K562 (cell line): ENCODE results near the gene SH3BGR. TPM values are rescaled to one million over a fixed set of nuclear protein-coding genes. Genes with fewer than 3 reads are reported as not detected.

Source experiments
- ATAC-seq: fragments of 200-7000 bp; cut with Tn5 transposase; 3 replicates; pipeline ENCODE4 v1.9.1; 2020; ENCODE audit warnings: moderate library complexity
- BruUV-seq: library from RNA; stranded (reverse); fragments of 400-500 nt; replicated peaks from 2 replicates; lab custom pipeline; 2021; lab: Mats Ljungman, UMichigan
- CTCF ChIA-PET: fragments of 300-600 bp; formaldehyde crosslinking; extraction: SDS; loops from one replicate; lab custom pipeline; 2021; ENCODE audit warnings: low intra/inter-chr PET ratio; lab: Yijun Ruan, JAX
- POLR2A ChIA-PET: fragments of 300-600, 350-650 bp; sonication (Branson Sonifier 250); formaldehyde crosslinking; extraction: SDS; loops from one replicate; lab custom pipeline; 2021; ENCODE audit warnings: antibody characterized with exemption, inconsistent platforms; lab: Yijun Ruan, JAX
- DNase-seq, 4 experiments: peaks; one replicate each; pipeline versions ENCODE4 v3.0.0 to v3.0.0-alpha.2; 2011 to 2018; ENCODE audit warnings: low spot score in 3 of 4, mixed read lengths in 3 of 4; ENCODE audit errors: extremely low read depth in 1 of 4
- FAIRE-seq: peaks from 2 replicates; lab custom pipeline; 2011; peaks lifted over from hg19 to GRCh38; lab: Jason Lieb, UNC
- H2AFZ ChIP-seq: 2 replicates; pipeline ENCODE4 v1.6.0; 2011; ENCODE audit warnings: low read depth, low read length, control low read depth, inconsistent platforms
- H3K27ac ChIP-seq: fragments of 200-600 bp; 3 replicates; pipeline ENCODE4 v1.8.0; 2011; ENCODE audit warnings: low read depth, mild to moderate bottlenecking, control low read depth, inconsistent platforms, low read length, moderate library complexity, mixed read lengths; ENCODE audit errors: extremely low read depth
- H3K27me3 ChIP-seq, 2 experiments: fragments of 300-600 bp in 1 of 2; 2 replicates in 1 of 2; 3 replicates in 1 of 2; pipeline versions ENCODE4 v1.6.0 to v1.8.0; 2011; ENCODE audit warnings: inconsistent platforms in 2 of 2, low read length in 2 of 2, mild to moderate bottlenecking in 1 of 2, mixed read lengths in 1 of 2, moderate library complexity in 1 of 2; ENCODE audit not compliant: control insufficient read depth in 2 of 2, insufficient read depth in 2 of 2
- H3K36me3 ChIP-seq: fragments of 300-600 bp; 3 replicates; pipeline ENCODE4 v1.8.0; 2011; ENCODE audit warnings: mild to moderate bottlenecking, low read length, inconsistent platforms; ENCODE audit not compliant: control insufficient read depth, insufficient read depth
- H3K4me1 ChIP-seq, 2 experiments: fragments of 200-600 bp in 1 of 2; replicated peaks in 1 of 2; 2 replicates in 1 of 2; 3 replicates in 1 of 2; pipeline versions ENCODE4 v1.5.1 to v1.8.0; 2011; ENCODE audit warnings: inconsistent platforms in 2 of 2, low read length in 2 of 2, mild to moderate bottlenecking in 1 of 2, mixed read lengths in 1 of 2, moderate library complexity in 1 of 2; ENCODE audit not compliant: control insufficient read depth in 2 of 2, insufficient read depth in 2 of 2
- H3K4me2 ChIP-seq: 2 replicates; pipeline ENCODE4 v1.6.1; 2011; ENCODE audit warnings: low read length, control low read depth, inconsistent platforms, mixed read lengths; ENCODE audit not compliant: insufficient read depth
- H3K4me3 ChIP-seq: fragments of 200-600 bp; sonication (generic), shearing (Covaris generic); 2 replicates; pipeline ENCODE4 v1.5.1; 2016; ENCODE audit warnings: control low read depth, inconsistent platforms
- H3K79me2 ChIP-seq: fragments of 200-600 bp; 3 replicates; pipeline ENCODE4 v1.8.0; 2011; ENCODE audit warnings: low read length, inconsistent platforms; ENCODE audit not compliant: control insufficient read depth, insufficient read depth
- H3K9ac ChIP-seq, 2 experiments: 2 replicates each; pipeline versions ENCODE4 v1.6.0 to v1.6.1; 2011; ENCODE audit warnings: low read depth in 2 of 2, low read length in 2 of 2, control low read depth in 1 of 2, inconsistent platforms in 1 of 2, mild to moderate bottlenecking in 1 of 2, mixed read lengths in 1 of 2; ENCODE audit not compliant: insufficient read depth in 1 of 2
- H3K9me1 ChIP-seq: one replicate; pipeline ENCODE4 v1.6.0; 2011; ENCODE audit warnings: inconsistent platforms, mild to moderate bottlenecking, low read length, moderate library complexity; ENCODE audit not compliant: control insufficient read depth, insufficient read depth
- H3K9me3 ChIP-seq: replicated peaks from 2 replicates; pipeline ENCODE4 v1.5.1; 2011; ENCODE audit warnings: low read depth, low read length, inconsistent platforms; ENCODE audit not compliant: control insufficient read depth, insufficient read depth
- H4K20me1 ChIP-seq: replicated peaks from 2 replicates; pipeline ENCODE4 v1.6.1; 2011; ENCODE audit warnings: low read length, inconsistent platforms, mixed read lengths; ENCODE audit not compliant: control insufficient read depth, insufficient read depth
- FIP1L1 ChIP-seq: fragments of 200-400 bp; formaldehyde crosslinking; IDR thresholded peaks from 2 replicates; pipeline ENCODE4 v1.6.1; 2018; ENCODE audit warnings: mild to moderate bottlenecking, low read depth, low read length; ENCODE audit not compliant: poor library complexity, severe bottlenecking
- FOXP1 ChIP-seq: sonication (generic); formaldehyde crosslinking; IDR thresholded peaks from 2 replicates; pipeline ENCODE4 v1.8.0; 2022; ENCODE audit warnings: mild to moderate bottlenecking, missing genetic modification reagents
- HMGN3 ChIP-seq: IDR thresholded peaks from 2 replicates; pipeline ENCODE4 v1.6.1; 2011; ENCODE audit warnings: borderline replicate concordance, low read depth, mild to moderate bottlenecking, mixed read lengths, low read length; ENCODE audit not compliant: insufficient read length; ENCODE audit errors: extremely low read depth
- JUN ChIP-seq, 2 experiments: sonication (generic) in 1 of 2; formaldehyde crosslinking in 1 of 2; IDR thresholded peaks; 2 replicates each; pipeline versions ENCODE4 v1.6.1 to v1.8.0; 2012 to 2022; ENCODE audit warnings: borderline replicate concordance in 2 of 2, mild to moderate bottlenecking in 2 of 2, improper control_type of control experiment in 1 of 2, low read depth in 1 of 2, low read length in 1 of 2, missing genetic modification reagents in 1 of 2
- KHSRP ChIP-seq: fragments of 450-650 bp; IDR thresholded peaks from 2 replicates; pipeline ENCODE4 v1.6.1; 2017
- POLR2B ChIP-seq: fragments of 450-650 bp; IDR thresholded peaks from 2 replicates; pipeline ENCODE4 v1.6.1; 2018; ENCODE audit warnings: low read depth; ENCODE audit not compliant: partially characterized antibody
- POU5F1 ChIP-seq: fragments of 150-350 bp; IDR thresholded peaks from 2 replicates; pipeline ENCODE4 v1.6.1; 2014; ENCODE audit warnings: borderline replicate concordance, low read length, low read depth, mild to moderate bottlenecking; ENCODE audit not compliant: partially characterized antibody
- PPARD ChIP-seq: fragments of 250-450 bp; sonication (Bioruptor Pico); IDR thresholded peaks from 2 replicates; pipeline ENCODE4 v1.8.0; 2022; ENCODE audit warnings: inconsistent platforms, mild to moderate bottlenecking, moderate library complexity
- RUNX1 ChIP-seq: sonication (generic); IDR thresholded peaks from 2 replicates; pipeline ENCODE4 v1.6.1; 2016; ENCODE audit warnings: antibody characterized with exemption, low read depth
- TEAD4 ChIP-seq, 2 experiments: sonication (generic) in 1 of 2; formaldehyde crosslinking in 1 of 2; IDR thresholded peaks; 2 replicates each; pipeline versions ENCODE4 v1.6.1 to v1.8.0; 2012 to 2022; ENCODE audit warnings: borderline replicate concordance in 1 of 2, inconsistent platforms in 1 of 2, low read length in 1 of 2, mild to moderate bottlenecking in 1 of 2, missing genetic modification reagents in 1 of 2
- ZNF165 ChIP-seq: fragments of 250-450 bp; sonication (Bioruptor Pico); IDR thresholded peaks from 2 replicates; pipeline ENCODE4 v1.4.0; 2020; ENCODE audit warnings: borderline replicate concordance
- WGBS: fragments of 100-300 bp; shearing (Covaris generic); methylation state at CpG from one replicate; pipeline ENCODE4 v1.1.6; 2016; ENCODE audit warnings: low coverage, mixed read lengths; ENCODE audit not compliant: insufficient coverage; ENCODE audit errors: missing lambda C conversion rate; 5-methylcytosine and 5-hydroxymethylcytosine counted together
- in situ Hi-C: fragments of 300-500 bp; cut with MboI; formaldehyde crosslinking; loops from 4 replicates; pipeline ENCODE4 v1.15.0; 2018; ENCODE audit warnings: inconsistent platforms, mixed read lengths
- intact Hi-C: fragments of 100-400 bp; cut with micrococcal nuclease; formaldehyde crosslinking; loops from 2 replicates; pipeline ENCODE4 v1.14.2; 2022
- polyA plus RNA-seq, 8 experiments: library from polyadenylated mRNA; depleted of rRNA in 4 of 8; stranded (reverse) in 5 of 8; unstranded in 3 of 8; fragments of >200 nt; fragmentation: Nextera tagmentation in 2 of 8; fragmentation: Illumina TruSeq in 1 of 8; extraction: Ambion mirVana in 2 of 8; extraction: Trizol in 1 of 8; gene quantifications; 2 replicates each; pipeline versions ENCODE4 v1.2.1 to v1.2.3, GENCODE V29; 2011 to 2014; ENCODE audit warnings: inconsistent platforms in 1 of 8, missing spikeins in 1 of 8
- total RNA-seq, 7 experiments: library from RNA; depleted of rRNA in 6 of 7; stranded (reverse); fragments of >200 nt in 6 of 7; fragmentation: Illumina TruSeq in 2 of 7; extraction: Trizol in 2 of 7; gene quantifications; 2 replicates each; pipeline versions ENCODE4 v1.2.1 to v1.2.3, GENCODE V29; 2011 to 2021; ENCODE audit warnings: low replicate concordance in 1 of 7
- TF ChIP-seq, protein P1 (sequence below): sonication (generic); formaldehyde crosslinking; IDR thresholded peaks from 2 replicates; pipeline ENCODE4 v1.8.1; 2023; ENCODE audit warnings: mild to moderate bottlenecking, missing genetic modification reagents
- TF ChIP-seq, protein P2 (sequence below): IDR thresholded peaks from 2 replicates; pipeline ENCODE4 v1.6.1; 2016; ENCODE audit warnings: missing genetic modification characterization, missing compliant biosample characterization
- TF ChIP-seq, protein P3 (sequence below): sonication (generic); formaldehyde crosslinking; IDR thresholded peaks from 2 replicates; pipeline ENCODE4 v1.4.0; 2020; ENCODE audit warnings: mild to moderate bottlenecking, missing genetic modification reagents
- TF ChIP-seq, protein P4 (sequence below): fragments of 450-650 bp; formaldehyde crosslinking; IDR thresholded peaks from 2 replicates; pipeline ENCODE4 v1.4.0; 2022; ENCODE audit warnings: mild to moderate bottlenecking, moderate library complexity

Gene SH3BGR
- total and polyA plus RNA-seq, 9 of the 15 experiments (the other 6 are each of a cell fraction or from before 2014, with no cell fraction given), result 6.6 to 42.9 (median 25.6) TPM

DNA sequence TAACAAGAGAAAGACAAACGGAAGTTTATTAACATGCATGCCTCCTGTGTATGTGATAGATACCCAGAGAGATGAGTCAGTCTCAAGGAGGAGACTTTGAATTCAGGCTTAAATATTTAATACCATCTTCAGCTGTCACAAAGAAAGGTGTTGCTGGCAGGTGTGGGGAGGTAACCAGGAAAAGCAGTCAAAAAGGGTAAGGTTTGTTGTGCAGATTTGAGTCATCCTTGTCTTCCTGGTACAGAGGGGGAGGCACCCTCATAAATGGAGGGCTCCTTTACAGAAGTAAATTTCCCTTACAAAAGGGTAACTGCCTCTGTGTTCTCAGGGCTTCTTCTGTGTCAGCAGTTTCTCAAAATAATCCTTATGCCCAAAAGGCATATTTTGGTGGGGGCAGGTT, 85.8 kb downstream of the SH3BGR start:
- Histone ChIP-seq H3K4me2 (no peak overlapping the region), H3K27ac (no peak overlapping the region), H4K20me1 (no peaks in the 10 kb centered on the region), H3K27me3 (no peaks in the 10 kb centered on the region), H2AFZ (no peak overlapping the region), H3K4me3 (no peak overlapping the region), H3K9me1 (no peaks in the 10 kb centered on the region), H3K36me3 (no peaks in the 10 kb centered on the region), H3K79me2 (no peaks in the 10 kb centered on the region), H3K9ac (no peak overlapping the region), H3K9me3 (no peaks in the 10 kb centered on the region), H3K4me1 (no peaks in the 10 kb centered on the region; a peak in 1 of 5 replicates)
- in situ Hi-C loops, result no loop called here
- no peak for ATAC-seq
- no peak for FAIRE-seq
- intact Hi-C loops, result no loop called here
- DNase-seq, result no peak
- WGBS, result 0% methylated on average over 1 of the region's 1 CpG
- no TSS peak for BruUV-seq
- CTCF ChIA-PET, result no interaction called here
- POLR2A ChIA-PET, result no interaction called here
- TF ChIP-seq POU5F1 (no peak), FIP1L1 (no peak), POLR2B (no peak), KHSRP (no peak), TEAD4 (IDR thresholded peaks at IDR 0.05; ENCODE audit: low read length) (no peak), TEAD4 (CRISPR knock-in tag; IDR thresholded peaks at IDR 0.05; ENCODE audit: borderline replicate concordance) (no peak), HMGN3 (no peak), ZNF165 (CRISPR knock-in tag) (no peak), JUN (IDR thresholded peaks at IDR 0.05; ENCODE audit: borderline replicate concordance, low read depth, low read length) (no peak), JUN (CRISPR knock-in tag; IDR thresholded peaks at IDR 0.05; ENCODE audit: borderline replicate concordance) (no peak), RUNX1 (no peak), FOXP1 (CRISPR knock-in tag) (no peak), PPARD (CRISPR knock-in tag) (no peak)
- TF ChIP-seq, protein P1, sequence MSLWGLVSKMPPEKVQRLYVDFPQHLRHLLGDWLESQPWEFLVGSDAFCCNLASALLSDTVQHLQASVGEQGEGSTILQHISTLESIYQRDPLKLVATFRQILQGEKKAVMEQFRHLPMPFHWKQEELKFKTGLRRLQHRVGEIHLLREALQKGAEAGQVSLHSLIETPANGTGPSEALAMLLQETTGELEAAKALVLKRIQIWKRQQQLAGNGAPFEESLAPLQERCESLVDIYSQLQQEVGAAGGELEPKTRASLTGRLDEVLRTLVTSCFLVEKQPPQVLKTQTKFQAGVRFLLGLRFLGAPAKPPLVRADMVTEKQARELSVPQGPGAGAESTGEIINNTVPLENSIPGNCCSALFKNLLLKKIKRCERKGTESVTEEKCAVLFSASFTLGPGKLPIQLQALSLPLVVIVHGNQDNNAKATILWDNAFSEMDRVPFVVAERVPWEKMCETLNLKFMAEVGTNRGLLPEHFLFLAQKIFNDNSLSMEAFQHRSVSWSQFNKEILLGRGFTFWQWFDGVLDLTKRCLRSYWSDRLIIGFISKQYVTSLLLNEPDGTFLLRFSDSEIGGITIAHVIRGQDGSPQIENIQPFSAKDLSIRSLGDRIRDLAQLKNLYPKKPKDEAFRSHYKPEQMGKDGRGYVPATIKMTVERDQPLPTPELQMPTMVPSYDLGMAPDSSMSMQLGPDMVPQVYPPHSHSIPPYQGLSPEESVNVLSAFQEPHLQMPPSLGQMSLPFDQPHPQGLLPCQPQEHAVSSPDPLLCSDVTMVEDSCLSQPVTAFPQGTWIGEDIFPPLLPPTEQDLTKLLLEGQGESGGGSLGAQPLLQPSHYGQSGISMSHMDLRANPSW (CRISPR knock-in tag), result no peak
- TF ChIP-seq, protein P2, sequence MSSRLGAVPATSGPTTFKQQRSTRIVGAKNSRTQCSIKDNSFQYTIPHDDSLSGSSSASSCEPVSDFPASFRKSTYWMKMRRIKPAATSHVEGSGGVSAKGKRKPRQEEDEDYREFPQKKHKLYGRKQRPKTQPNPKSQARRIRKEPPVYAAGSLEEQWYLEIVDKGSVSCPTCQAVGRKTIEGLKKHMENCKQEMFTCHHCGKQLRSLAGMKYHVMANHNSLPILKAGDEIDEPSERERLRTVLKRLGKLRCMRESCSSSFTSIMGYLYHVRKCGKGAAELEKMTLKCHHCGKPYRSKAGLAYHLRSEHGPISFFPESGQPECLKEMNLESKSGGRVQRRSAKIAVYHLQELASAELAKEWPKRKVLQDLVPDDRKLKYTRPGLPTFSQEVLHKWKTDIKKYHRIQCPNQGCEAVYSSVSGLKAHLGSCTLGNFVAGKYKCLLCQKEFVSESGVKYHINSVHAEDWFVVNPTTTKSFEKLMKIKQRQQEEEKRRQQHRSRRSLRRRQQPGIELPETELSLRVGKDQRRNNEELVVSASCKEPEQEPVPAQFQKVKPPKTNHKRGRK, result no peak
- TF ChIP-seq, protein P3, sequence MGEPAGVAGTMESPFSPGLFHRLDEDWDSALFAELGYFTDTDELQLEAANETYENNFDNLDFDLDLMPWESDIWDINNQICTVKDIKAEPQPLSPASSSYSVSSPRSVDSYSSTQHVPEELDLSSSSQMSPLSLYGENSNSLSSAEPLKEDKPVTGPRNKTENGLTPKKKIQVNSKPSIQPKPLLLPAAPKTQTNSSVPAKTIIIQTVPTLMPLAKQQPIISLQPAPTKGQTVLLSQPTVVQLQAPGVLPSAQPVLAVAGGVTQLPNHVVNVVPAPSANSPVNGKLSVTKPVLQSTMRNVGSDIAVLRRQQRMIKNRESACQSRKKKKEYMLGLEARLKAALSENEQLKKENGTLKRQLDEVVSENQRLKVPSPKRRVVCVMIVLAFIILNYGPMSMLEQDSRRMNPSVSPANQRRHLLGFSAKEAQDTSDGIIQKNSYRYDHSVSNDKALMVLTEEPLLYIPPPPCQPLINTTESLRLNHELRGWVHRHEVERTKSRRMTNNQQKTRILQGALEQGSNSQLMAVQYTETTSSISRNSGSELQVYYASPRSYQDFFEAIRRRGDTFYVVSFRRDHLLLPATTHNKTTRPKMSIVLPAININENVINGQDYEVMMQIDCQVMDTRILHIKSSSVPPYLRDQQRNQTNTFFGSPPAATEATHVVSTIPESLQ (CRISPR knock-in tag), result no peak
- TF ChIP-seq, protein P4, sequence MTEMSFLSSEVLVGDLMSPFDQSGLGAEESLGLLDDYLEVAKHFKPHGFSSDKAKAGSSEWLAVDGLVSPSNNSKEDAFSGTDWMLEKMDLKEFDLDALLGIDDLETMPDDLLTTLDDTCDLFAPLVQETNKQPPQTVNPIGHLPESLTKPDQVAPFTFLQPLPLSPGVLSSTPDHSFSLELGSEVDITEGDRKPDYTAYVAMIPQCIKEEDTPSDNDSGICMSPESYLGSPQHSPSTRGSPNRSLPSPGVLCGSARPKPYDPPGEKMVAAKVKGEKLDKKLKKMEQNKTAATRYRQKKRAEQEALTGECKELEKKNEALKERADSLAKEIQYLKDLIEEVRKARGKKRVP, result no peak
